ENCODE data around the gene STRBP. TPM values are rescaled to one million over a fixed set of nuclear protein-coding genes. Genes with fewer than 3 reads are reported as not detected.
A peak's percentile ranks its signal among the peaks of the same experiment; 100 is the strongest.

Gene STRBP
- total and polyA plus RNA-seq, 2 experiments from 2014 or later = 1.4 to 2.5 TPM

DNA sequence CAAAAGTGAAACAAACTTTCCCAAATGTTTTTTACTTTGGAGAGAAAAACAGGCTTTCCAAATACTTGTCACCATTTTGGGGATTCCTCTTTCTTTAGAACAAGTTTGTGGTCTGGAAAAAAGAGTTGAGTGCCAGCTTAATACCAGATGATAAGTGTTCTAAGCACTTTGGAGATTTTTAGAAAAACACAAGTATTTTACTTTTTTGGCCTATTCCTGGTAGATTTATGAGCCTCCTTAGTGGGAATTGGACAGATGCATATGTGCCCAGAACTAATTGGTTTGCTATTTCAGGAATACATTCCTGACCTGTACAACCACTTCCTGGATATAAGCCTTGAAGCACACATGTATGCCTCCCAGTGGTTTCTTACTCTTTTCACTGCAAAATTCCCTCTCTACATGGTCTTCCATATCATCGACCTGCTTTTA, 194.4 kb downstream of the STRBP start:
- H3K4me3 ChIP-seq = peak overlapping the region; percentile 35
- peak overlapping the region; percentile 69 for H3K4me2 ChIP-seq (ENCODE audit: unreplicated experiment)
- H3K9ac ChIP-seq = peak overlapping the region; percentile 37
- H3K27ac ChIP-seq = peak overlapping the region; percentile 43
- H4K20me1 ChIP-seq (ENCODE audit: insufficient read depth) = no peaks in the 10 kb centered on the region
- in situ Hi-C loops (cut with MboI) = no loop called here
- no peaks in the 10 kb centered on the region for H3K27me3 ChIP-seq (replicated peaks; ENCODE audit: insufficient read depth)
- TF ChIP-seq EZH2 (IDR thresholded peaks at IDR 0.05; ENCODE audit: insufficient read depth, poor library complexity, severe bottlenecking) (no peak), EZH2phosphoT487 (IDR thresholded peaks at IDR 0.05; ENCODE audit: insufficient read depth, low read depth) (no peak)
- peaks cover 23% of the 10 kb centered on the region for H3F3A ChIP-seq (ENCODE audit: insufficient read depth)
- peak overlapping the region; percentile 30 for H2AFZ ChIP-seq
- H3K36me3 ChIP-seq (ENCODE audit: low read depth) = peaks cover 19% of the 10 kb centered on the region; the same call in 1 of the 2 replicates
- H3K4me1 ChIP-seq (ENCODE audit: insufficient read depth) = peaks cover 22% of the 10 kb centered on the region
- DNase-seq = peak; percentile 62
- 51 to 55% methylated on average over 1 of the region's 1 CpG for WGBS, 2 experiments (ENCODE audit: low coverage in 1 of 2, low lambda C conversion rate in 2 of 2, missing lambda C conversion rate in 2 of 2)
- no peaks in the 10 kb centered on the region for H3K9me2 ChIP-seq (ENCODE audit: insufficient read depth)
- H3K9me3 ChIP-seq (ENCODE audit: low read depth) = no peaks in the 10 kb centered on the region
- H3K79me2 ChIP-seq (ENCODE audit: insufficient read depth) = no peaks in the 10 kb centered on the region

DNA sequence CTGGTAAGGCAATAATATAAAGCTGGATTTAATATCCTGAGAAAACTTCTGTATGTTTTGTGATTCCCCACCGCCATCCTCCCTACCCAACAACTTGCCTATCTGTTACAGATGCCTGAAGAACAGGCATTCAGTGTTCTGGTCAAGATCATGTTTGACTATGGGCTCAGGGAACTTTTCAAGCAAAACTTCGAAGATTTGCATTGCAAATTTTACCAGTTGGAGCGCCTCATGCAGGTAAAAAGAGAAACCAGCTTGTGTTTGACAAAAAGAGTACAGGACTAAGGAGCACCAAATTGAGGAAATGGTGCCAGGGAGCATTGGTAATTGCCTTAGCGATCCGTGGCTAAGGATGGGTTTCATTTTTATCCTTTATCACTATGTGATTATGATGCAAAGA, 194.9 kb downstream of the STRBP start:
- in situ Hi-C loops (cut with MboI) = no loop called here
- Histone ChIP-seq H3K9ac (peak overlapping the region; percentile 37), H3K9me3 (ENCODE audit: low read depth) (no peaks in the 10 kb centered on the region), H3K4me3 (peak overlapping the region; percentile 35), H4K20me1 (ENCODE audit: insufficient read depth) (no peaks in the 10 kb centered on the region), H2AFZ (peak overlapping the region; percentile 30), H3K4me1 (ENCODE audit: insufficient read depth) (peaks cover 27% of the 10 kb centered on the region), H3K27ac (peak overlapping the region; percentile 43), H3K36me3 (ENCODE audit: low read depth) (peaks cover 16% of the 10 kb centered on the region; the same call in 1 of the 2 replicates), H3K9me2 (ENCODE audit: insufficient read depth) (no peaks in the 10 kb centered on the region), H3K4me2 (ENCODE audit: unreplicated experiment) (peak overlapping the region; percentile 69), H3K27me3 (replicated peaks; ENCODE audit: insufficient read depth) (no peaks in the 10 kb centered on the region), H3K79me2 (ENCODE audit: insufficient read depth) (no peaks in the 10 kb centered on the region), H3F3A (ENCODE audit: insufficient read depth) (peaks cover 27% of the 10 kb centered on the region)
- no peak for DNase-seq
- TF ChIP-seq EZH2 (IDR thresholded peaks at IDR 0.05; ENCODE audit: insufficient read depth, poor library complexity, severe bottlenecking) = no peak
- no peak for TF ChIP-seq EZH2phosphoT487 (IDR thresholded peaks at IDR 0.05; ENCODE audit: insufficient read depth, low read depth)
- WGBS, 2 experiments (ENCODE audit: low coverage in 1 of 2, low lambda C conversion rate in 2 of 2, missing lambda C conversion rate in 2 of 2) = 50 to 53% methylated on average over 5 of the region's 5 CpGs

DNA sequence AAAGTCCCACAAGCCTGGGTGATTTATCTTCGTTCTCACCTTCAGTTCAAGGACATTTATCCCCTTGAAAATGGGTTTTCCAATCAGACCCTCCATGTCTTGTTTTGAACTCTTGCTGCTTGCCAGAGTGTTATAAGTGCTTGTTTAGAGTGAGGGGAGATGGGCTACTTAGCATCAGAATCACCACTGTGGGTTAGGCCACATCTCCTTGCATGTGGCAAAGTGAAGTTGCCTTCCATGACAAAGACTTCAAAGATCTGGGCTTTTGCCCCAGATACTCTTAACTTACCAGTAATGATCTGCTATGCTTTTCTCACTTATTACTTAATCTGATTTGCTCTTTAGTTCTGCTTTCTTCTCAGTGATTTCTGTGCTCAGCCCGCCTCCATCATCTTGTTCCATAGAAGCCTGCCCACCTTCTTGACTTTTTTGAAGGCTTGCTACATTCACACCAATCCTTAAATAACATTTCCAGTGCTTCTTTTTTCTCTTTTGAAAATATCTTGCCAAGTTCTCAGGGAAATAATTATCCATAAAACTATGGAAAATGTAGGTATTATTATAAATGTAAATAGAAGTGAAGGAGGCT, 195.9 kb downstream of the STRBP start:
- no peaks in the 10 kb centered on the region for H3K27me3 ChIP-seq (replicated peaks; ENCODE audit: insufficient read depth)
- H3K9me3 ChIP-seq (ENCODE audit: low read depth) = no peaks in the 10 kb centered on the region
- no peak for DNase-seq
- 94 to 97% methylated on average over 2 of the region's 2 CpGs for WGBS, 2 experiments (ENCODE audit: low coverage in 1 of 2, low lambda C conversion rate in 2 of 2, missing lambda C conversion rate in 2 of 2)
- no peak overlapping the region for H3K4me2 ChIP-seq (ENCODE audit: unreplicated experiment)
- no peak overlapping the region for H3K4me3 ChIP-seq
- no peak for TF ChIP-seq EZH2phosphoT487 (IDR thresholded peaks at IDR 0.05; ENCODE audit: insufficient read depth, low read depth)
- TF ChIP-seq EZH2 (IDR thresholded peaks at IDR 0.05; ENCODE audit: insufficient read depth, poor library complexity, severe bottlenecking) = no peak
- H3K27ac ChIP-seq = no peak overlapping the region
- in situ Hi-C loops (cut with MboI) = no loop called here
- H3K9me2 ChIP-seq (ENCODE audit: insufficient read depth) = no peaks in the 10 kb centered on the region
- H2AFZ ChIP-seq = no peak overlapping the region
- no peaks in the 10 kb centered on the region for H4K20me1 ChIP-seq (ENCODE audit: insufficient read depth)
- peaks cover 30% of the 10 kb centered on the region for H3F3A ChIP-seq (ENCODE audit: insufficient read depth)
- no peak overlapping the region for H3K9ac ChIP-seq
- H3K4me1 ChIP-seq (ENCODE audit: insufficient read depth) = peaks cover 30% of the 10 kb centered on the region
- H3K79me2 ChIP-seq (ENCODE audit: insufficient read depth) = no peaks in the 10 kb centered on the region
- H3K36me3 ChIP-seq (ENCODE audit: low read depth) = peaks cover 16% of the 10 kb centered on the region; the same call in 1 of the 2 replicates

MicroRNAs encoded within 50 kb of the gene (microRNA counts, 767-probe panel; counts per million panel counts)
- 447 counts per million, percentile 86 among the panel's probes with 10 or more counts for microRNA hsa-miR-600

Other genes with a start within 250 kb of the STRBP start
- 0.65 TPM in 1 of 2 replicates, not detected in the other for gene GPR21, start 234.9 kb downstream of the STRBP start, total RNA-seq (2014; rRNA removed; shearing (Covaris generic))
- gene GPR21, start 234.9 kb downstream of the STRBP start, polyA plus RNA-seq (2016; fragmentation: Nextera tagmentation; extraction: Ambion mirVana) = not detected in 2 replicates
- not detected in 2 replicates for gene CRB2, start 87.6 kb upstream of the STRBP start, total RNA-seq (2014; rRNA removed; shearing (Covaris generic))
- gene CRB2, start 87.6 kb upstream of the STRBP start, polyA plus RNA-seq (2016; fragmentation: Nextera tagmentation; extraction: Ambion mirVana) = not detected in 2 replicates